ENCODE measurements around the gene TMEM125. TPM values are rescaled to one million over a fixed set of nuclear protein-coding genes. Genes with fewer than 3 reads are reported as not detected.

Gene TMEM125
- total and polyA plus RNA-seq, 10 of the 15 experiments (the other 5 are each of a cell fraction or from before 2014, with no cell fraction given) = 0.28 TPM; not detected in 9

DNA sequence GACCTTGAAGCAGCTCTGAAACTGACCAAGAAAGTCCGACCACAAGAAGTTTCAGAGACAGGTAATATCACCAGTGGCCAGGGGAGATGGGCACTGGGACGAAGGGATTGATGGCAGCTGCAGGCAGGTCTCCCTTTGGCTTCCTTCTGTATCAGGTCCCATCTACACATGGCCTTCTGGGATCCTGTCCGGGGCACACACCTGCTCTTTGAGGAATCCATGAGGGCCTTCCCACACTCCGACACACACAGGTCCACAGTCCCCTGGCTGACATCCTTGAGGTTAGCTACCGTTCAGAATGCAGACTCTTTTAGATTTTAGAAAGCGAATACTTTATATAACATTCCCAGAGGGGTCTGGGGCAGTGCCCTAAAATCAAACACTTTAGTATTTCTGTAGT lies 26.5 kb upstream of the TMEM125 start:
- DNase-seq (ENCODE audit: low read depth, low spot score) (no peak), FAIRE-seq (no peak), ATAC-seq (no peak)
- H3K4me3 ChIP-seq = no peak overlapping the region
- ChIA-PET RAD21 (ENCODE audit: unreplicated experiment) (interaction anchor here (1.3 kb wide), 1 partner anchor 172 kb away, joined by 5 read pairs; no protein-coding TSS in a partner anchor), SMC1A (ENCODE audit: uncharacterized antibody, unreplicated experiment) (interaction anchor here (0.9 to 1.5 kb wide), 6 partner anchors 45 to 171 kb away, joined by 3 to 6 read pairs (median 4); partner anchors contain the start of gene CDC20), POLR2A (interaction anchor here (0.5 to 1.1 kb wide), 3 partner anchors 115 to 413 kb away, joined by 3 to 6 read pairs (median 4); no protein-coding TSS in a partner anchor), CTCF (interaction anchor here (1.0 to 1.7 kb wide), 3 partner anchors 51 to 147 kb away, joined by 3 to 5 read pairs (median 3); no protein-coding TSS in a partner anchor)
- no peak overlapping the region for H3K27ac ChIP-seq (ENCODE audit: control insufficient read depth, insufficient read depth)
- 78% methylated on average over 6 of the region's 6 CpGs for WGBS (ENCODE audit: insufficient coverage, insufficient replicate concordance, low lambda C conversion rate, missing lambda C conversion rate)
- no peaks in the 10 kb centered on the region for H4K20me1 ChIP-seq (ENCODE audit: control insufficient read depth, insufficient read depth)
- H3K79me2 ChIP-seq (ENCODE audit: control insufficient read depth, insufficient read depth, low read length) = no peaks in the 10 kb centered on the region
- no TSS peak for BruUV-seq (replicated peaks)
- no peak overlapping the region for H3K9ac ChIP-seq (ENCODE audit: control insufficient read depth, insufficient read depth, low read length)
- in situ Hi-C loops (cut with MboI) = no loop called here
- H3K4me1 ChIP-seq (ENCODE audit: control insufficient read depth, insufficient read depth, low read length) = peaks cover 17% of the 10 kb centered on the region
- no peaks in the 10 kb centered on the region for H3K36me3 ChIP-seq (ENCODE audit: control insufficient read depth in 2 of 2, insufficient read depth in 2 of 2, low read length in 1 of 2)
- no peak overlapping the region for H2AFZ ChIP-seq (ENCODE audit: control insufficient read depth, low read depth, low read length)
- no peaks in the 10 kb centered on the region for H3K27me3 ChIP-seq (replicated peaks in 1 of 2; ENCODE audit: control insufficient read depth in 2 of 2, insufficient read depth in 2 of 2, low read length in 1 of 2)
- no peaks in the 10 kb centered on the region for H3K9me3 ChIP-seq (replicated peaks; ENCODE audit: control insufficient read depth, insufficient read depth, low read length)
- intact Hi-C loops (cut with micrococcal nuclease; ENCODE audit: unreplicated experiment) = no loop called here
- TF ChIP-seq, protein P1, sequence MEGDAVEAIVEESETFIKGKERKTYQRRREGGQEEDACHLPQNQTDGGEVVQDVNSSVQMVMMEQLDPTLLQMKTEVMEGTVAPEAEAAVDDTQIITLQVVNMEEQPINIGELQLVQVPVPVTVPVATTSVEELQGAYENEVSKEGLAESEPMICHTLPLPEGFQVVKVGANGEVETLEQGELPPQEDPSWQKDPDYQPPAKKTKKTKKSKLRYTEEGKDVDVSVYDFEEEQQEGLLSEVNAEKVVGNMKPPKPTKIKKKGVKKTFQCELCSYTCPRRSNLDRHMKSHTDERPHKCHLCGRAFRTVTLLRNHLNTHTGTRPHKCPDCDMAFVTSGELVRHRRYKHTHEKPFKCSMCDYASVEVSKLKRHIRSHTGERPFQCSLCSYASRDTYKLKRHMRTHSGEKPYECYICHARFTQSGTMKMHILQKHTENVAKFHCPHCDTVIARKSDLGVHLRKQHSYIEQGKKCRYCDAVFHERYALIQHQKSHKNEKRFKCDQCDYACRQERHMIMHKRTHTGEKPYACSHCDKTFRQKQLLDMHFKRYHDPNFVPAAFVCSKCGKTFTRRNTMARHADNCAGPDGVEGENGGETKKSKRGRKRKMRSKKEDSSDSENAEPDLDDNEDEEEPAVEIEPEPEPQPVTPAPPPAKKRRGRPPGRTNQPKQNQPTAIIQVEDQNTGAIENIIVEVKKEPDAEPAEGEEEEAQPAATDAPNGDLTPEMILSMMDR (IDR thresholded peaks at IDR 0.05 in 2 of 3, conservative IDR thresholded peaks at IDR 0.05 in 1 of 3; ENCODE audit: control insufficient read depth in 2 of 3, extremely low read depth in 1 of 3, insufficient read depth in 1 of 3, low read depth in 3 of 3, low read length in 3 of 3) = no peak
- no peak overlapping the region for H3K4me2 ChIP-seq (ENCODE audit: control insufficient read depth, insufficient read depth)

DNA sequence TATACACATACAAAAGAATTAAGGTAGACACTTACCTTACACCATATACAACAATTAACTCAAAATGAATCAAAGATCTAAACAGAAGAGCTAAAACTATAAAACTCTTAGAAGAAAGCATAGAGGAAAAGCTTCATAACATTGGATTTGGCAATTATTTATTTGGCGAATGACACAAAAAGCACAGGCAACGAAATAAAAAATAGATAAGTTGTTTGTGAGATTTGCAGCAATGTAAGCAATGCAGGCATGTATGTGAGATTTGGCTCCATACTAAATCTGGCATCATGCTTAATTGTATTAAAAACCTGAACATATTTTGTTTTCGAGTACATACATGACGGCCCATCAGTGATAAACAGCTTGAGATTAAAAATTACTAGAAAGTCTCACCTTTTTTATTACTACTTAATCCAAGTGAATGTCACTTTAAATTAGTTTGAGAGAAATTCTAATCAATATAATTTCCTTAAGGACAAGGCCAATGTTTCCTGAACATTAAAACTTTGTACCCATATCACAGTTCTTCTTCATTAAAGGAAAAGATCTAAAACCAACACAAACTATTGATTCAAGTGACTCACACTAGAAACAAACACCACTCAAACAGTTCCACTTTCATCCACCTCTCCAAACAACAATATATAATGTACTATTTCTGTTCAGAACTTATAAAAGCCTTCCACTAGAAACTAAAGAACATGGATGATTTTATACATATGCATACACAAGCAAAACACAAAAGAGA lies 23.1 kb upstream of the TMEM125 start:
- in situ Hi-C loops (cut with MboI) = no loop called here
- H3K9me3 ChIP-seq (replicated peaks; ENCODE audit: control insufficient read depth, insufficient read depth, low read length) = no peaks in the 10 kb centered on the region; the same call in 2 of the 3 replicates
- H3K4me2 ChIP-seq (ENCODE audit: control insufficient read depth, insufficient read depth) = no peak overlapping the region
- FAIRE-seq = no peak
- H3K27me3 ChIP-seq (replicated peaks in 1 of 2; ENCODE audit: control insufficient read depth in 2 of 2, insufficient read depth in 2 of 2, low read length in 1 of 2) = no peaks in the 10 kb centered on the region
- intact Hi-C loops (cut with micrococcal nuclease; ENCODE audit: unreplicated experiment) = no loop called here
- BruUV-seq (replicated peaks) = no TSS peak
- H3K36me3 ChIP-seq (ENCODE audit: control insufficient read depth in 2 of 2, insufficient read depth in 2 of 2, low read length in 1 of 2) = no peaks in the 10 kb centered on the region
- no peak overlapping the region for H3K27ac ChIP-seq (ENCODE audit: control insufficient read depth, insufficient read depth)
- no peaks in the 10 kb centered on the region for H3K4me1 ChIP-seq (ENCODE audit: control insufficient read depth, insufficient read depth, low read length)
- no peak overlapping the region for H3K9ac ChIP-seq (ENCODE audit: control insufficient read depth, insufficient read depth, low read length)
- H3K4me3 ChIP-seq = no peak overlapping the region
- RAD21 ChIA-PET (ENCODE audit: unreplicated experiment) = no interaction called here
- SMC1A ChIA-PET (ENCODE audit: uncharacterized antibody, unreplicated experiment) = no interaction called here
- ATAC-seq = no peak
- 85% methylated on average over 4 of the region's 4 CpGs for WGBS (ENCODE audit: insufficient coverage, insufficient replicate concordance, low lambda C conversion rate, missing lambda C conversion rate)
- H2AFZ ChIP-seq (ENCODE audit: control insufficient read depth, low read depth, low read length) = no peak overlapping the region
- H3K79me2 ChIP-seq (ENCODE audit: control insufficient read depth, insufficient read depth, low read length) = no peaks in the 10 kb centered on the region
- H4K20me1 ChIP-seq (ENCODE audit: control insufficient read depth, insufficient read depth) = no peaks in the 10 kb centered on the region
- CTCF ChIA-PET = no interaction called here
- POLR2A ChIA-PET = no interaction called here
- DNase-seq (ENCODE audit: low read depth, low spot score) = no peak
- TF ChIP-seq IKZF1 (conservative IDR thresholded peaks at IDR 0.05) (no peak), CBX3 (IDR thresholded peaks at IDR 0.05; ENCODE audit: borderline replicate concordance, low read depth) (no peak), BHLHE40 (IDR thresholded peaks at IDR 0.05; ENCODE audit: borderline replicate concordance in 1 of 2, low read depth in 2 of 2, low read length in 1 of 2) (no peak), ZNF274 (IDR thresholded peaks at IDR 0.05; ENCODE audit: insufficient read depth, insufficient read length) (no peak), POU2F2 (IDR thresholded peaks at IDR 0.05; ENCODE audit: borderline replicate concordance, low read depth, low read length) (no peak), POLR2AphosphoS2 (IDR thresholded peaks at IDR 0.05; ENCODE audit: low read depth, low read length) (no peak), MXI1 (IDR thresholded peaks at IDR 0.05; ENCODE audit: low read depth, low read length) (no peak)
- TF ChIP-seq, protein P2, sequence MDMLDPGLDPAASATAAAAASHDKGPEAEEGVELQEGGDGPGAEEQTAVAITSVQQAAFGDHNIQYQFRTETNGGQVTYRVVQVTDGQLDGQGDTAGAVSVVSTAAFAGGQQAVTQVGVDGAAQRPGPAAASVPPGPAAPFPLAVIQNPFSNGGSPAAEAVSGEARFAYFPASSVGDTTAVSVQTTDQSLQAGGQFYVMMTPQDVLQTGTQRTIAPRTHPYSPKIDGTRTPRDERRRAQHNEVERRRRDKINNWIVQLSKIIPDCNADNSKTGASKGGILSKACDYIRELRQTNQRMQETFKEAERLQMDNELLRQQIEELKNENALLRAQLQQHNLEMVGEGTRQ (IDR thresholded peaks at IDR 0.05; ENCODE audit: borderline replicate concordance, low read depth, low read length) = no peak
- TF ChIP-seq, protein P3, sequence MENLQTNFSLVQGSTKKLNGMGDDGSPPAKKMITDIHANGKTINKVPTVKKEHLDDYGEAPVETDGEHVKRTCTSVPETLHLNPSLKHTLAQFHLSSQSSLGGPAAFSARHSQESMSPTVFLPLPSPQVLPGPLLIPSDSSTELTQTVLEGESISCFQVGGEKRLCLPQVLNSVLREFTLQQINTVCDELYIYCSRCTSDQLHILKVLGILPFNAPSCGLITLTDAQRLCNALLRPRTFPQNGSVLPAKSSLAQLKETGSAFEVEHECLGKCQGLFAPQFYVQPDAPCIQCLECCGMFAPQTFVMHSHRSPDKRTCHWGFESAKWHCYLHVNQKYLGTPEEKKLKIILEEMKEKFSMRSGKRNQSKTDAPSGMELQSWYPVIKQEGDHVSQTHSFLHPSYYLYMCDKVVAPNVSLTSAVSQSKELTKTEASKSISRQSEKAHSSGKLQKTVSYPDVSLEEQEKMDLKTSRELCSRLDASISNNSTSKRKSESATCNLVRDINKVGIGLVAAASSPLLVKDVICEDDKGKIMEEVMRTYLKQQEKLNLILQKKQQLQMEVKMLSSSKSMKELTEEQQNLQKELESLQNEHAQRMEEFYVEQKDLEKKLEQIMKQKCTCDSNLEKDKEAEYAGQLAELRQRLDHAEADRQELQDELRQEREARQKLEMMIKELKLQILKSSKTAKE (IDR thresholded peaks at IDR 0.05; ENCODE audit: low read depth, poor library complexity, severe bottlenecking) = no peak

Measured in GM12878 (cell line).